CD4-positive, alpha-beta T cell treated with Interleukin-15 for 1 hour (primary cell): ENCODE measurements around the gene ZC3H12C.

Source experiments
- DNase-seq: peaks from one replicate; pipeline ENCODE4 v3.0.0-alpha.2; 2020

Gene ZC3H12C

GRCh38 chr11:110077831-110078325 is 15.3 kb upstream of the ZC3H12C start:
- DNase-seq, result no peak

DNA sequence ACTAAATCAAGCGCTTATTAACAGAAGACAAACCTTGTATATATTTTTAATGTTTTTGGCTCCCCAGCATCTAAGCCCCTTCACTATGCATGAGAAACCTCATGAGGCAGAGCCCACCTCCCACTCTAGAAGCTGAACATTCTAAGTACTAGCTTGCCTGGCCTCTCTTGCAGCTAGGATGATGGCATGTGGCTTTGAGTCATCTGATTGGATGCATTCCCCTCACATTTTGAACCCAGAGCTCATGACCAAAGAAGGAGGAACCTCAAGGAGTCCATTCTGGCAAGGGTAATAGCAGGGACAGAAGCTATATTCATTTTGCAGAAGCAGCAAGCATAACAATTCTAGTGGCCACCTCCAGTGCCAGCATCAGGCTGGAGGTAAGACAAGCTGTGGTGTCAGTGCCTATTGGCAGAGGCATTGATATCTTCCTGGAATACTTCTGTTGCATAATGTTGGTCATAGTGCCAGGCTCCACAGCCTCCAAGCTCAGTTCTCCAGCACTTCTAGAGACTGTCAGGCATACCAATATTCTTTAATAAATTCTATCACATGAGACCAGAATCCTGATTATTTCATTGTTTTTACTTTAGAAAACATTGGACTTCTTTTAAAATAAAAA is 14.2 kb upstream of the ZC3H12C start:
- DNase-seq, result no peak

GRCh38 chr11:110079726-110080125 is 13.5 kb upstream of the ZC3H12C start:
- DNase-seq, result no peak

DNA sequence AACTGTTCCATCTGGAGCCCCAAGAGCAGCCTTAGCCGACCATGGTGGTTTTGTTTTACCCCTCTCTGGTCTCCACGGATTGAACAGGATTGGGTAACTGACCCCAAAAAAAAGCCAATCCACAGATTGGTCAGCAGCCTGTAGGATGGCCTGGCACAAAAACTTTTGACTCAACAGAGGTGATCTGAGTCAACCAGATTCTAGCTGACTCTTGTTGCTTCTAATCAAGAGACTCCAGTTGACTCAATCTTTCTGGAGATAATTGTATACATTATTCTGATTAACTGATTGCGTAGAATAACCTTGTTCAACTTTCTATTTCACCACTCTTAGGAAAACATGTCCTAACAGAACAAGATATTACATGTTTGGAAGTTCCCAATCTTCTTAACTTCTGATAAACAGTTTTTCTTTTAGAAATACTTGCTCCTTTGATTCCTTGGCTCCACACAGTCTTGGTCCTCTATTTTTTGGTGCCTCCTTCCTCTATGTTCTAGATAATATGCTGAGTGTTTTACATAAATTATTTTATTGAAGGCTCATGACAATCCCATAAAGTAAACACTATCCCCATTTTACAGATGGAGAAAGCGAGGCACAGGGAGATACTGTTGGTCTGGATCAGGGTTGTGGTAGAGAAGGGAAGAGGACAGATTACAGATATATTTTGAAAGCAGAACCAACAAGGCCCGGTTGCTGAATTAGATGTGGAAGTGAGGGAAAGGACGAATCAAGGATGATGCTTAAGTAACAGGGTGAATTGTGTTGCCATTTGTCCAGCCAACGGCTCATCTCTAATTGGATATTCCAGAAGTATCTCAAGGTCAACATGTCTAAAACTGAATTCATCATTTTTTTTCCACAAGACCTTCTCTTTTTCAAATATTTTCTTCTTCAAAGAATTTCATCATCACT is 11.5 kb upstream of the ZC3H12C start:
- DNase-seq, result no peak

- no peak for DNase-seq
Measured at GRCh38 chr11:110082899-110083298, 10.3 kb upstream of the ZC3H12C start.

GRCh38 chr11:110085255-110085838 is 7.8 kb upstream of the ZC3H12C start:
- no peak for DNase-seq

- peak; percentile 64 for DNase-seq
Measured at GRCh38 chr11:110086892-110087309, 6.3 kb upstream of the ZC3H12C start.

DNA sequence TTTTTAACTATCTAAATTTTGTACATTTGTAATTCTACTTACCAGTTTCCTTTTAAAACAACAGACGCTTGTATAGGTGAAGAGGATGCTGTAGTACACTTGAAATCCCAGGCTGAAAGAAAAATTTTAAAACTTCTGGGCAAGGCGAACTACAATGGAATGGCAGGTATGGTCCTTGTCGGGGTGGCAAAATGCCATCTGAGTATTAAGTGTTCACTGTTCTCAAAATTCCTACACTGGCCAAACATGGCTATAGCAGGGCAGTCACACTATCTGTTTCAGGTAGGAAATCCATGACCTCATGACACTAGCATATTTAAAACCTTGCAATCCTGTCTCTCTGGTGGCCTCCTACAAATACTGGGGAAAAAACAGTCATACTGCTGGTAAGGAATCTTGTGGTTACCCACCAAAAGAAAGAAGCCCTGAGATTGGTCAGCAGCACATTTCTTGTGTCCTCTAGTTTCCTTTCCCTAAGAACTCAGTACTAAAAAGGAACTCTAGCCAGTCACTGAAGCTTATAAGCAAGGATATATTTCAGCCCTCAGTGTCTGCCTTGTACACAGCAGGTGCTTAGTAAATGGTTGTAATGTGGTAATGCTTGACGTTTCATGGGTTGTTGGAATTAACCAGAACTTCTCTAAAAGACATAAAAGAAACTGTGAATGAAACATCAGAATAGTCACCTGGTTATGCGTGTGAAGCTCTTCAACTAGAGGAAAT is 5.2 kb upstream of the ZC3H12C start:
- no peak for DNase-seq

GRCh38 chr11:110088535-110089344 is 4.5 kb upstream of the ZC3H12C start:
- DNase-seq, result no peak

GRCh38 chr11:110089617-110090282 is 3.4 kb upstream of the ZC3H12C start:
- DNase-seq, result no peak

- no peak for DNase-seq
Measured at GRCh38 chr11:110090466-110091026, 2.6 kb upstream of the ZC3H12C start.

GRCh38 chr11:110092111-110092514 is 1.1 kb upstream of the ZC3H12C start:
- no peak for DNase-seq

DNA sequence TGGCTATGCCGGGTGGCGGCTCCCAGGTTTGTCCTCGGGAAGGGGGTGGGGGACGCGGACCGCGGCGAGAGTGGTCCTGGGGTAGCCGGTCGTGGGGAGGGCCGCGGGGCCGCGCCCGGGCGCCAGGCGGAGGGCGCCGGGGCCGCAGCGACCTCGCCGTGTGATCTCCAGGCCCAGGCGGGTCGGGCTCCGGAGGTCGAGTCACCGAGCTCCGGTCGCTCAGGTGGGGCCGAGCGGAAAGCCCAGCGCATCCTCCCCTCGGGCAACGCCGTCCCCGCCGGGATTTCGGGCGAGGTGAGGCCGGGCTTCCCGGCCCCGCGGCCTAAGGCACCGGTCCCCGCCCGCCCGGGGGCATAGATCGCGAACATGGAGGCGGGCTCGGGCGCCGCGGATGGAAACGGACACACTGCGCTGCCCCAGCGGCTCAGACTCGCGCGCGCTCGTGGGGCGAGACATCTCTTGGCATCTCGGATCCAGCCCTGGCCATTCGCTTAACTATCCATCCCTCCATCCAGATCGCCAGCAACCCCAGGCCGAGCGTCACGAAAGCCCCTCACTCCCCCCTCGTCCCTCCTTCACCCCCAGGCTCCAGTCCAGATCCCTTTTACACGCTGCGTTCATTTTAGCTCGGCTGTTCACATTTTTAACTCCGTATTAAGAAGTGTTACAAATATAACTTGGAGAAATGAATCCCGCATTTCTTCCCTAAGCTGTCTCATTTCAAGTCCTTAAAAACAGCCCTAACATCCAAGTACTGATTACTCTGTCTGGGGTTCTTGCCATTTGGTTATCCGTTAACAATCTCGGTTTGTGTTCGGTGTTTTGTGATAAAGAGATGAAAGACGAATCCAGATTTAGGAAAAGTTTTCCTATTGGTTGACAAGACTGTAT is 460 bp downstream of the ZC3H12C start:
- DNase-seq, result peak; percentile 18

GRCh38 chr11:110094298-110095285 is 1.4 kb downstream of the ZC3H12C start:
- DNase-seq, result no peak

GRCh38 chr11:110095554-110095953 is 2.4 kb downstream of the ZC3H12C start:
- DNase-seq, result no peak

DNA sequence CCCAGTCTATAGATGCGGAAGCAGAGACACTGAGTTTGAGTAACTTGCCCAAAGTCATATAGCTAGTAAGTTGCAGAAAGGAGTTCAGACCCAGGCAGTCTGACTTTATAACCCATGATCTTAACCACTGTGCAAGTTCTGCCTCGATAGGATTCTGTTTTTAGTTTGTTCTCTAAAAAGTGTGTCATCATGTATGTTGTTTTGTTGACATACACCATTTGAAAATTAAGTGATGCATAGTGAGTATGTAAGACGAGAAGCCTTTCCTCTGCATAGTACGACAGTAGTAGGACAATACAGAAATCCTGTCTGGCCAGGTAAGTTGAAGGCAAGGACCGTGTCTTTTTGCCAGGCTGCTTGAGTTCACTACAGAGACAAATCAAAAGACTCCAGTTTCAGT is 3.3 kb downstream of the ZC3H12C start:
- DNase-seq, result no peak

- no peak for DNase-seq
Measured at GRCh38 chr11:110097459-110098012, 4.3 kb downstream of the ZC3H12C start.

DNA sequence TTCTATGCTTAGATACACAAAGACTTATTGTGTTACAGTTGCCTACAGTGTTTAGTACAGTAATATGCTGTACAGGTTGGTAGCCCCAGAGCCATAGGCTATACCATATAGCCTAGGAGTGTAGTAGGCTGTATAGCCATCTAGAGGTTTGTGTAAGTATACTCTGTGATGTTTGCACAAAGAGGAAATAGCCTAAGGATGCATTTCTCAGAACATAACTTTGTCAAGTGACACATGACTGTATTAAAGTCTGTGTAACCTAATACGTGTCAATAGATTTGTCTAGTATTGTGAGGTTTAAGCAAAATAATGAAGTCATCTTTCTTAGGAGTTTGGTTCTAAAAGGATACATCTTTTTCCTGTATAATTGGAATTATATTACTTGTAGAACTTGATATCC is 5.5 kb downstream of the ZC3H12C start:
- DNase-seq, result no peak
